AG09319 (cell line): ENCODE data around the gene MIF4GD.

Source experiments
- DNase-seq: peaks from one replicate; pipeline ENCODE4 v3.0.0-alpha.2; 2010; ENCODE audit warnings: low read depth; ENCODE audit errors: extremely low read depth
- CTCF ChIP-seq: IDR thresholded peaks from 2 replicates; pipeline ENCODE4 v1.5.1; 2011; ENCODE audit warnings: low read depth, mild to moderate bottlenecking, inconsistent platforms, low read length, moderate library complexity

The MIF4GD gene

GRCh38 chr17:75270966-75271232 lies at the start of gene MIF4GD:
TSS of gene MIF4GD (minus strand) at chr17:75271231. CDS start at chr17:75270195, 1,036 bp downstream.
- no peak for DNase-seq
- TF ChIP-seq CTCF, result no peak

GRCh38 chr17:75319904-75320691 lies 49.1 kb upstream of the MIF4GD start:
- TF ChIP-seq CTCF, result no peak
- DNase-seq, result no peak

- TF ChIP-seq CTCF, result no peak
Observed at GRCh38 chr17:75318615-75319222, 47.7 kb upstream of the MIF4GD start.

GRCh38 chr17:75318211-75318610 lies 47.2 kb upstream of the MIF4GD start:
- no peak for TF ChIP-seq CTCF
- no peak for DNase-seq

More at GRCh38 chr17:75318615-75319222, 47.7 kb upstream of the MIF4GD start:
- no peak for DNase-seq

- TF ChIP-seq CTCF, result no peak
- no peak for DNase-seq
Observed at GRCh38 chr17:75317671-75318070, 46.6 kb upstream of the MIF4GD start.

GRCh38 chr17:75316253-75316652 lies 45.2 kb upstream of the MIF4GD start:
- DNase-seq, result no peak
- no peak for TF ChIP-seq CTCF

GRCh38 chr17:75315541-75316243 lies 44.7 kb upstream of the MIF4GD start:
- TF ChIP-seq CTCF, result no peak
- DNase-seq, result no peak
